Mesothelial cell of epicardium (in vitro differentiated cells): ENCODE measurements around the gene ARMC9. TPM values are rescaled to one million over a fixed set of nuclear protein-coding genes. Genes with fewer than 3 reads are reported as not detected.
"Not testable (repeated sequence)": the region's sequence is repeated elsewhere in the genome, so short reads cannot be mapped to it uniquely, and the experiment has no call there.

Source experiments
- DNase-seq, 2 experiments: peaks; one replicate each; pipeline ENCODE4 v3.0.0; 2021; ENCODE audit warnings: low spot score in 2 of 2; ENCODE audit not compliant: unreplicated experiment in 2 of 2
- H3K27ac Mint-ChIP-seq: 2 replicates; pipeline ENCODE4 v1.8.0; 2021; ENCODE audit warnings: mixed read lengths
- H3K27me3 Mint-ChIP-seq: 2 replicates; pipeline ENCODE4 v1.8.0; 2021; ENCODE audit warnings: low read depth, mixed read lengths
- H3K36me3 Mint-ChIP-seq: 2 replicates; pipeline ENCODE4 v1.8.0; 2021; ENCODE audit warnings: mixed read lengths
- H3K4me1 Mint-ChIP-seq: 2 replicates; pipeline ENCODE4 v1.8.0; 2021; ENCODE audit warnings: mixed read lengths
- H3K4me3 Mint-ChIP-seq: 2 replicates; pipeline ENCODE4 v1.8.0; 2021; ENCODE audit warnings: mild to moderate bottlenecking, moderate library complexity, mixed read lengths
- H3K9me3 Mint-ChIP-seq: 2 replicates; pipeline ENCODE4 v1.8.0; 2021; ENCODE audit warnings: mixed read lengths
- total RNA-seq: library from RNA; stranded (reverse); gene quantifications from 3 replicates; pipeline ENCODE4 v1.2.1, GENCODE V29; 2021
- TF ChIP-seq, protein P1 (sequence below): fragments of 200-600 bp; sonication (generic); IDR thresholded peaks from one replicate; pipeline ENCODE4 v1.5.0; 2021; ENCODE audit warnings: antibody characterized with exemption; ENCODE audit not compliant: unreplicated experiment

Gene ARMC9
- total RNA-seq, 1 donor from 2014 or later, result 52.3 TPM

DNA sequence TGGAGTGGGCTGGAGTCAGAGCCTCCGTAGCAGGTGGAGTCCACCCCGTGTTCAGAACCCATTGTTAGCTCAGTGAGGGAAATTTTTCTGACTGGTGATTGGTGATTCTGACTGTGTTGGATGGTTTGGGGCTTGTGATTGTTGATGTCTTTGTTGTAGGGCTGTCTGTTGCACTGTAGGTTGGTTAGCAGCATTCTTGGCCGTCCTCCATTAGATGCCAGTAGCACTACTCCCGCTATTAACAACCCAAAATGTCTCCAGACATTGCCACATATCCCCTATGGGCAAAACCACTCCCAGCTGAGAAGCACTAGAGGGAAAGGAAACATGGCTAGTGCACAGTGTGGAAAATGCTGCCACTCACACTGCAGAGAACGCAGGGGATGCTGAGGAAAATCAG, 51.7 kb downstream of the ARMC9 start:
- TF ChIP-seq, protein P1, sequence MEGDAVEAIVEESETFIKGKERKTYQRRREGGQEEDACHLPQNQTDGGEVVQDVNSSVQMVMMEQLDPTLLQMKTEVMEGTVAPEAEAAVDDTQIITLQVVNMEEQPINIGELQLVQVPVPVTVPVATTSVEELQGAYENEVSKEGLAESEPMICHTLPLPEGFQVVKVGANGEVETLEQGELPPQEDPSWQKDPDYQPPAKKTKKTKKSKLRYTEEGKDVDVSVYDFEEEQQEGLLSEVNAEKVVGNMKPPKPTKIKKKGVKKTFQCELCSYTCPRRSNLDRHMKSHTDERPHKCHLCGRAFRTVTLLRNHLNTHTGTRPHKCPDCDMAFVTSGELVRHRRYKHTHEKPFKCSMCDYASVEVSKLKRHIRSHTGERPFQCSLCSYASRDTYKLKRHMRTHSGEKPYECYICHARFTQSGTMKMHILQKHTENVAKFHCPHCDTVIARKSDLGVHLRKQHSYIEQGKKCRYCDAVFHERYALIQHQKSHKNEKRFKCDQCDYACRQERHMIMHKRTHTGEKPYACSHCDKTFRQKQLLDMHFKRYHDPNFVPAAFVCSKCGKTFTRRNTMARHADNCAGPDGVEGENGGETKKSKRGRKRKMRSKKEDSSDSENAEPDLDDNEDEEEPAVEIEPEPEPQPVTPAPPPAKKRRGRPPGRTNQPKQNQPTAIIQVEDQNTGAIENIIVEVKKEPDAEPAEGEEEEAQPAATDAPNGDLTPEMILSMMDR, result no peak
- Mint-ChIP-seq H3K4me1 (no peaks in the 10 kb centered on the region), H3K27me3 (no peaks in the 10 kb centered on the region), H3K4me3 (no peak overlapping the region), H3K36me3 (peaks cover 42% of the 10 kb centered on the region), H3K27ac (no peak overlapping the region), H3K9me3 (no peaks in the 10 kb centered on the region)
- DNase-seq, result no peak

DNA sequence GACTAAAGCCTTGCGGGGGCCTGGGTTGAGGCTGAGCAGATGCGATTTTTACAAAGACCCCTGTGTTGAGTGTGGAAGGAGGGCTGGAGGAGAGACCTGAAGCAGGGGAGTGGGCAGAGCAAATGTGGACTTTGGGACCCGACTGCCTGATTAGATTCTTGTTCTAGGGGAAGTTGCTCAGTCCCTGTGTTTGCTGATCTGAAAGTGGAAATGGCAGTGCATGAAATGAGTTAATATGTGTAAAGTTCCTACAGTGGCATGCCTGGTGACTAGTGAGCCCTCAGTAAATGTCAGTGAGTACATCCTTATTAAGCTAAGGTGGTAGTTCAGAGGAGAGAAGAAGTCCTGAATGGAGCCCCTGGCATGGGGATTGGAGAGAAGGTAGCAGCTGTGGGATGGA, 52.3 kb downstream of the ARMC9 start:
- TF ChIP-seq, protein P1, result no peak
- Mint-ChIP-seq H3K36me3 (peaks cover 42% of the 10 kb centered on the region), H3K4me1 (no peaks in the 10 kb centered on the region)

DNA sequence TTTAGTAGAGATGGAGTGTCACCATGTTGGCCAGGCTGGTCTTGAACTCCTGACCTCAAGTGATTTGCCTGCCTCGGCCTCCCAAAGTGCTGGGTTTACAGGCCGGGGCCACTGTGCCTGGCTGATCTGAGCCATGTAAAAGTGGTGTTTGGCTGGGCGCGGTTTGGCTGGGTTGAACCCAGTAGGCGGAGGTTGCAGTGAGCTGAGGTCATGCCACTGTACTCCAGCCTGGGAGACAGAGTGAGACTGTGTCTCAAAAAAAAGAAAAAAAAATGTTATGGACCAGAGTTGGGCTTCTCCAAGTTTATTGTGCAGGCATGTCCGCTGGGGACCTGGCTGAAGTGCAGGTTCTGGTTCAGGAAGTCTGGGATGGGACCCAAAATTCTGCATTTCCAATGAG, 54.9 kb downstream of the ARMC9 start:
- not testable (repeated sequence) for H3K27ac Mint-ChIP-seq, DNase-seq, H3K4me3 Mint-ChIP-seq, H3K4me1 Mint-ChIP-seq, H3K9me3 Mint-ChIP-seq, H3K27me3 Mint-ChIP-seq
- H3K36me3 Mint-ChIP-seq, result peaks cover 29% of the 10 kb centered on the region

More for the DNA sequence above, 52.3 kb downstream of the ARMC9 start:
- Mint-ChIP-seq H3K27ac (no peak overlapping the region), H3K27me3 (no peaks in the 10 kb centered on the region), H3K4me3 (no peak overlapping the region), H3K9me3 (no peaks in the 10 kb centered on the region)
- DNase-seq, result no peak

DNA sequence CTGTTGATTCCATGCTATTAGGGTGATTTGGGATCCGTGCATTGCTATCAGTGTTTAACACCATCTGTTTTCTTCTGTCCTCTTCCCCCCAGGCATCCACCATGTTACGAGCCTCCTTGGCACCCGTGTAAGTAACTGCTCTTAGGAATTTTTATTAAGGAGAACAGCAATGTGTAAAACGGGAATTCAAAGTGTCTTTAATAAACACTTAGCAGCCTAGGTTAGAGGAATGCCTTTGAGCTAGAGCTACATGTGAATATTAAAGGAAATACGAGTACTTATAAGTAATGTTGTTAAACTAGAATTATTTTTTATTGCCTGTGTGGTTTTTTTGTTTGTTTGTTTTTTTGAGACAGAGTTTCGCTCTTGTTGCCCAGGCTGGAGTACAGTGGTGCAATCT, 58.1 kb downstream of the ARMC9 start:
- Mint-ChIP-seq H3K4me3 (no peak overlapping the region), H3K36me3 (peaks cover 29% of the 10 kb centered on the region), H3K27ac (no peak overlapping the region), H3K4me1 (no peaks in the 10 kb centered on the region), H3K27me3 (no peaks in the 10 kb centered on the region), H3K9me3 (no peaks in the 10 kb centered on the region)
- TF ChIP-seq, protein P1, result no peak
- no peak for DNase-seq

DNA sequence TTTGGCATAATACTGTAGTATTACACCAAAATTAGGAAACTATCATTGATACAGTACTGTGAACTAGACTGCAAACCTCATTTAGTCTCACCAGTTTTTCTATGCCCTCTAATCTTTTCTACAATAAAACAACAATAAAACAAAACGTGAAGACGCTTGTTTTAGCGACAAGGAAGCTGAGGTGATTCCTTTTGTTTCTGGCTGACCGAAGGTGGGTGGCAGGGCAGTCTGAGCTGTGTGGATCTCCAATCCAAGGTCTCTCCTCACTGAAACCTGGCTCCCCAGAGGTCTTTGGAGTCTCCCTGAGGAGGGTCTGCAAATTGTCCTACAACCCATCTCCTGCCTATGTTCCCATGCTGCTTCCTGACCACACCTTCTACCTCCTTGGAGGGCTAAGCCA, 59.3 kb downstream of the ARMC9 start:
- Mint-ChIP-seq H3K27me3 (no peaks in the 10 kb centered on the region), H3K4me3 (no peak overlapping the region), H3K27ac (no peak overlapping the region), H3K4me1 (no peaks in the 10 kb centered on the region), H3K36me3 (peaks cover 35% of the 10 kb centered on the region), H3K9me3 (no peaks in the 10 kb centered on the region)
- TF ChIP-seq, protein P1, result no peak
- no peak for DNase-seq

DNA sequence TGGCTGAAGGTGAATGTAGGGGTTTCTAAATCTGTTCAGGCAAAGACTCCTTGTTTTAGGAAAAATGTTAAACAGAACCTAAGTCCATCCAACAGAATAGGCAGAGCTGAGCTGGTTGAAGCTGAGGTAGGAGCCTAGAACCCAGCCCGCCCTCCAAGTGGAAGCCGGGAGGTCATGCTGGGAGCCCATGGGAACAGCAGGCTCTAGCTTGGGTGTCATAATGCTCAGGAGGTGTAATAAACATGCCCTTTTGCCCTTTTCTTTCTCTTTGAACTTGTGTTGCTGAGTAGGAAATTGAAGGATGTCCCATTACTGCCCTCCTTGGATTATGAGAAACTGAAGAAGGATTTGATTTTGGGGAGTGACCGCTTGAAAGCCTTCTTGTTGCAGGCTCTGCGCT, 60.3 kb downstream of the ARMC9 start:
- H3K27me3 Mint-ChIP-seq, result no peaks in the 10 kb centered on the region
- peaks cover 35% of the 10 kb centered on the region for H3K36me3 Mint-ChIP-seq
- H3K4me1 Mint-ChIP-seq, result no peaks in the 10 kb centered on the region
- TF ChIP-seq, protein P1, result no peak
- H3K4me3 Mint-ChIP-seq, result no peak overlapping the region
- DNase-seq, result no peak
- H3K9me3 Mint-ChIP-seq, result no peaks in the 10 kb centered on the region
- H3K27ac Mint-ChIP-seq, result no peak overlapping the region
